ENCODE measurements around the gene MINDY4.
A peak's percentile ranks its signal among the peaks of the same experiment; 100 is the strongest.

MINDY4 gene

GRCh38 chr7:30938435-30939316 lies 167.5 kb downstream of the MINDY4 start:
- no peak overlapping the region for H3K4me3 ChIP-seq (ENCODE audit: low read depth, low read length)
- DNase-seq (ENCODE audit: low read depth), result peak; percentile 59
- TF ChIP-seq, protein P1, sequence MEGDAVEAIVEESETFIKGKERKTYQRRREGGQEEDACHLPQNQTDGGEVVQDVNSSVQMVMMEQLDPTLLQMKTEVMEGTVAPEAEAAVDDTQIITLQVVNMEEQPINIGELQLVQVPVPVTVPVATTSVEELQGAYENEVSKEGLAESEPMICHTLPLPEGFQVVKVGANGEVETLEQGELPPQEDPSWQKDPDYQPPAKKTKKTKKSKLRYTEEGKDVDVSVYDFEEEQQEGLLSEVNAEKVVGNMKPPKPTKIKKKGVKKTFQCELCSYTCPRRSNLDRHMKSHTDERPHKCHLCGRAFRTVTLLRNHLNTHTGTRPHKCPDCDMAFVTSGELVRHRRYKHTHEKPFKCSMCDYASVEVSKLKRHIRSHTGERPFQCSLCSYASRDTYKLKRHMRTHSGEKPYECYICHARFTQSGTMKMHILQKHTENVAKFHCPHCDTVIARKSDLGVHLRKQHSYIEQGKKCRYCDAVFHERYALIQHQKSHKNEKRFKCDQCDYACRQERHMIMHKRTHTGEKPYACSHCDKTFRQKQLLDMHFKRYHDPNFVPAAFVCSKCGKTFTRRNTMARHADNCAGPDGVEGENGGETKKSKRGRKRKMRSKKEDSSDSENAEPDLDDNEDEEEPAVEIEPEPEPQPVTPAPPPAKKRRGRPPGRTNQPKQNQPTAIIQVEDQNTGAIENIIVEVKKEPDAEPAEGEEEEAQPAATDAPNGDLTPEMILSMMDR (IDR thresholded peaks at IDR 0.05; ENCODE audit: control insufficient read depth, extremely low read depth, insufficient read depth), result peak; percentile 99

GRCh38 chr7:30941582-30942323 lies 170.5 kb downstream of the MINDY4 start:
- TF ChIP-seq, protein P1 (IDR thresholded peaks at IDR 0.05; ENCODE audit: control insufficient read depth, extremely low read depth, insufficient read depth), result no peak
- no peak overlapping the region for H3K4me3 ChIP-seq (ENCODE audit: low read depth, low read length)
- peak; percentile 40 for DNase-seq (ENCODE audit: low read depth)
